BLaER1 treated with 17β-estradiol and CSF1 and Interleukin-3, amounts not matched to agents 10 nM and 100 nM (cell line): ENCODE data around the gene RIMBP3B.
A peak's percentile ranks its signal among the peaks of the same experiment; 100 is the strongest.
"Not testable (repeated sequence)": the region's sequence is repeated elsewhere in the genome, so short reads cannot be mapped to it uniquely, and the experiment has no call there.

Experiments
- H3K27ac ChIP-seq, 11 experiments: shearing (Covaris generic); formaldehyde crosslinking; 2 replicates each; pipeline ENCODE4 v1.8.1; 2022
- H3K27me3 ChIP-seq, 11 experiments: shearing (Covaris generic); formaldehyde crosslinking; 2 replicates each; pipeline ENCODE4 v1.8.1; 2022
- H3K36me3 ChIP-seq, 11 experiments: shearing (Covaris generic); formaldehyde crosslinking; 2 replicates each; pipeline ENCODE4 v1.8.1; 2022
- H3K4me1 ChIP-seq, 10 experiments: shearing (Covaris generic); formaldehyde crosslinking; 2 replicates each; pipeline ENCODE4 v1.8.1; 2022
- H3K4me2 ChIP-seq, 11 experiments: shearing (Covaris generic); formaldehyde crosslinking; 2 replicates each; pipeline ENCODE4 v1.8.1; 2022
- H3K4me3 ChIP-seq, 10 experiments: shearing (Covaris generic); formaldehyde crosslinking; 2 replicates each; pipeline ENCODE4 v1.8.1; 2022
- H3K9ac ChIP-seq, 11 experiments: shearing (Covaris generic); formaldehyde crosslinking; 2 replicates each; pipeline ENCODE4 v1.8.1; 2022
- H3K9me3 ChIP-seq, 11 experiments: shearing (Covaris generic); formaldehyde crosslinking; replicated peaks in 1 of 11; 2 replicates each; pipeline ENCODE4 v1.8.1; 2022
- H4K20me1 ChIP-seq, 11 experiments: shearing (Covaris generic); formaldehyde crosslinking; 2 replicates each; pipeline ENCODE4 v1.8.1; 2022

The RIMBP3B gene

DNA sequence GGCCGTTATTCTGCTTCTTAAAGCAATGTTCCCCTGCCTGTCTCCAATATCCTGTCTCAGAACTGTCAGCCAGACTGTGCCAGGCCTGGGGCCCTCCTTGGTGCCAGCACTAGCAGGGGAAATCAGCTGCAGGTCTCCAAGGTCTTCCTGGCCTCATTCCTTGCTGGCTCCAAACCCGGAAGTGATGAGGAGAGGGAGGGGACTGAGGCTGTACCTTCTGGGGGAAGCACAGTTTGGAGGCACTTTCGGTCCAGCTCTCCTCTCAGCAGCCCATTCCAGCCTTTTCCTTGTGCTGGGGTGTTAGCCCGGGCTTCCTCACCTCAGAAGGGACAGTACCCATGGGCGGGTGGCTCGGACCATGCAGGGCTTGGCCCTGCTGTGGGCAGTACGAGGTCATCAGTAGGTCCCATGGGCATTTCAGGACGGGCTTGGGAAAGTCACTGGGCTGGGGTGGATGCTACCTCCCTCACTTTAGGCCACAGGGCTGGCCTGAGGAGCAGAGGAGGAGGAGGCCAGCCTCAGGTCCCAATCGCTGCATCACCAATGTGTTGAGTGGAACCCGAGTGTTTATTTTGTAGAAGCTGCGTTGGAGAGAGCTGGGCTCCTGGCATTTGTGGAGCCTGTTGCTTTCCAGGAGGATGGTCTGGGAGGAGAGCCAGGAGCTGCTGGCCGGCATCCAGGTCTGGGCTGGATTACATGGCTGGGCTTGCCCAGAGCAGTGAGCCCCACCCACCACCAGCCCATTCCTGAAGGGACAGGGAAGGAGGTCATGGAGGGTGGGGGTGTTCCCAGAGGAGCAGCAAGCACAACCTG is 52.7 kb downstream of the RIMBP3B start:
- not testable (repeated sequence) for H3K9ac ChIP-seq, H3K4me3 ChIP-seq, H3K4me1 ChIP-seq, H3K36me3 ChIP-seq, H3K4me2 ChIP-seq, H4K20me1 ChIP-seq, H3K27me3 ChIP-seq, H3K9me3 ChIP-seq, H3K27ac ChIP-seq

DNA sequence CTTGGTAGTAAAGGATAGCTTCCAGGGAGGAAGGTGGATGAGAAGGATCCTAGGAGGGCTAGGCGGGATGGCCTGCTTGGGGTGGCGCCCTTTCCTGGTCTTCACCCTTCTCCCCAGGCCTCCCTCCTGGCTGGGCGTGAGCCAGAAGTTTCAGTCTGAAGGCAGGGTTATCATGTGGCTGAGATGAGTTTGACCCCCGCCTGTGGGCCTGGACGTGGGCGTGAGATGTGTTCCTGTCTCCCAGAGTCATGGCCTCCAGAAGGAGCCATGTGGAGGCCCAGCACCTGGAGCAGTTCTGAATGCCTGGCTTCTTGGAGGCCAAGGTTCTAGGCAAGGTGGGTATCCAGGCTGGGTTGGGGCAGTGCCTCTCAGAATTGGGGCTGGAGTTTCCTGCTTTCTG is 54.5 kb downstream of the RIMBP3B start:
- Histone ChIP-seq H3K4me2 (peak overlapping the region in 4 of 11 experiments; percentile 22 to 41 (median 32); a peak in 3 of 22 replicates), H3K4me1 (peaks cover 4 to 12% (median 5%) of the 10 kb centered on the region in 10 experiments)
- not testable (repeated sequence) for H3K27ac ChIP-seq, H3K4me3 ChIP-seq, H4K20me1 ChIP-seq, H3K27me3 ChIP-seq, H3K9ac ChIP-seq, H3K9me3 ChIP-seq, H3K36me3 ChIP-seq
